Activated naive CD4-positive, alpha-beta T cell treated with anti-CD3 and anti-CD28 coated beads, Interleukin-2, amount 50 U/mL, for 16 hours (primary cell): ENCODE data around the gene EPHA5.
"Not testable (repeated sequence)": the region's sequence is repeated elsewhere in the genome, so short reads cannot be mapped to it uniquely, and the experiment has no call there.

Source experiments
- DNase-seq: peaks from one replicate; pipeline ENCODE4 v3.0.0-alpha.2; 2020

Gene EPHA5

DNA sequence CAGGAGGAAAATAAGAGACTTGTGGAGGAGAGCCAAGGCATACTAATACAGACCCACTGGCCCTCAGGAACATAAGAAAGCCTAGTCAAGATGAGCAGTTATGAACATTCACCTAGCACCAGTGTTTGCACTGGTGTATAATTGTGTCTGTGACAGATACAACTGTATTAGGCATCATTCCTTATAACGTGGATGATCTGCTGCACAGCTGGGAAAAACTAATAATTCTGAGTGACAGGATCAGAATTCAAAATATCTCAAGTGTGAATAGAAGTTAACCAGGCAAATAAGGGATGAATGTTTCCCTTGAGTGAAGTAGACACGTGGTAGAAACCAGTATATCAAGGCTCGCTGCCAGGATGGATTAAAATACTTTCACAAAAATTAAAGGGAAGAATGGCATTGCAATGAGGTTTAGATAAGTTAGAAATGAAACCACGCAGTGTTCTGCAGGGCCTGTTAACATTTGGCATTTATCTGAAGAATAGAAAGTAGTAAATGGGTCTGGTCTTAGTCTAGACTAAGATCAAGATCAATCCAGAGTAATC is 325.9 kb downstream of the EPHA5 start:
- DNase-seq: no peak

DNA sequence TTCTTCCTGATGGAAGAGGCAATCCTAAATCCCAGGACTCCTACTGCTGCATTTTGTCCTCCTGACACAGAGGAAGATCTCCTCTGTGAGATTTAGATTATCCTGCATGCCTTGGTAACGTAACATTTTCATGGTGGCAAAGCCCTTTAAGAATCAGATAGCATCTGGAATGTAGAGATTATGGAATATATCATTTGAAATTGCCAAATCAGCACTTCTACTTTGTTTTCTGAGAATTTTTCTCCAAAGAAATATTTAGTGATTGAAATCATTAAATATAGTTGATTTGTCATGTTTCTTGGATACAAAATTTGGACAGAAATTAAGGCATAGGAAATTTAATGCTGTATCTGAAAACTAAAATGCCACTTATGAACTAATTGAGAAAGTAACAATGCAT is 326.9 kb downstream of the EPHA5 start:
- no peak for DNase-seq

DNA sequence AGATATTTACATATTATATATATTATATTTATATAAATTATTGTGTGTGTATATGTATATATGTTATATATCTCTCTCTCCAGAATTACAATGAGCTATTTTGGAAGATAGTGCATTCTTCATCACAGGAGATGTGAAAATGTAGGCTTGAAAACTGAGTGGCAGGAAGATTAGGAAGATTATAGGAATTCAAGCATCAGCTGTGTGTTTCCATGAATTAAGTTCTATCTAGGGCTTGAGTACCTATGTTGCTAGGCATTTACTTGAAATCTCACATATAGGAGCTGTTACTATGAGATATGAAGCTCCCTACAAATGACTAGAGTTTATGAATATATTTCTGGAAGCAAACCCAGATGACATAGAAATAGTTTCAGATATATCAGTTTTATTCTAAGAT is 328.7 kb downstream of the EPHA5 start:
- DNase-seq: no peak

GRCh38 chr4:65340382-65341109 is 329.7 kb downstream of the EPHA5 start:
- no peak for DNase-seq

DNA sequence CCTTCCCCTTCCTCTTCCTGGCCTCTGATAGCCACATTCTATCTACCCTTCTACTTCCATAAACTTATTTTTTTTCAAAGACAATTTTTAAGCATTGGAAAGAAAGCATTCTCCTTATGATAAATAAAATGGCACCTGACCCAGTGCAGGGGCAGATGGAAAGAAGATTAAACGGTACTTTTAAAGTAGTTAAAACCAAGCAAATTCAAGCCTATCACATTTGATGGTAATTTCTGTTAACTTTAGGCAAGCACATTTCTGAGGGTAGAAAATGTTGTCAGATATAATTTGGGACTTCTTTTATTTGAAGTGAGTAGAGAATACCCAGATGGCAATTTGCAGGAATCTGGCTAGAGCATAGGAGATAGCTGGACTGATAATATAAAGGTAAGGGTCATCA is 332.9 kb downstream of the EPHA5 start:
- DNase-seq: no peak

GRCh38 chr4:65336465-65336864 is 333.8 kb downstream of the EPHA5 start:
- DNase-seq: no peak

- DNase-seq: no peak
Measured at GRCh38 chr4:65316534-65316933, 353.8 kb downstream of the EPHA5 start.

GRCh38 chr4:65311120-65311519 is 359.2 kb downstream of the EPHA5 start:
- no peak for DNase-seq

GRCh38 chr4:65310586-65310985 is 359.7 kb downstream of the EPHA5 start:
- no peak for DNase-seq

DNA sequence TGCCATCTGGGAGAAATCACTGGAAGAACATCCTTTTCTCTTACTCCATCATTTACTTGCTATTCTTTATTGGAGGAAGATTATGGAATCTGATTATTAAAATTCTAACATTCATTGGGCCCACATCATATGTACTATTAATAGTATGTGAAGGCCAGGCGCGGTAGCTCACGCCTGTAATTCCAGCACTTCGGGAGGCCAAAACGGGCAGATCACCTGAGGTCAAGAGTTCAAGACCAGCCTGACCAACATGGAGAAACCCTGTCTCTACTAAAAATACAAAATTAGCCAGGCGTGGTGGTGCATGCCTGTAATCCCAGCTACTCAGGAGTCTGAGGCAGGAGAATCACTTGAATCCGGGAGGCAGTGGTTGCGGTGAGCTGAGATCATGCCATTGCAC is 361.7 kb downstream of the EPHA5 start:
- not testable (repeated sequence) for DNase-seq

DNA sequence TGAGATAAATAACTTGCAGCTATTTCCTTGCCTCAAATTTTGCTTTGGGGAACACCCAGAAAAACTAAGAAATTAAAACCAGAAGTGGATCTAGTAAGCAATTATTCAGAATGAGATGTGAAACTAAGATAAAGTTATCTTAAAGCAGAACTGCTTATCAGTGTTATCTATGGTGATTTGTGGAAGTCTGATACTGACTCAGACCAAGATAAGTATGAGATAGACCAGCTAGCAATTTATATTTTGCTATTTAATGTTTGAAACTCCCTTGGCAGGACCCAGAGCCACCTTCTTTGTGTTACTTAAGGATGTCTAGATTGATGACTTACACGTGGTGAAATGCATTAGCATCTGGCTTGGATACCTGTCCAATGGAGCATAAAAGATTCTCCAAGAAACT is 368.1 kb downstream of the EPHA5 start:
- no peak for DNase-seq

DNA sequence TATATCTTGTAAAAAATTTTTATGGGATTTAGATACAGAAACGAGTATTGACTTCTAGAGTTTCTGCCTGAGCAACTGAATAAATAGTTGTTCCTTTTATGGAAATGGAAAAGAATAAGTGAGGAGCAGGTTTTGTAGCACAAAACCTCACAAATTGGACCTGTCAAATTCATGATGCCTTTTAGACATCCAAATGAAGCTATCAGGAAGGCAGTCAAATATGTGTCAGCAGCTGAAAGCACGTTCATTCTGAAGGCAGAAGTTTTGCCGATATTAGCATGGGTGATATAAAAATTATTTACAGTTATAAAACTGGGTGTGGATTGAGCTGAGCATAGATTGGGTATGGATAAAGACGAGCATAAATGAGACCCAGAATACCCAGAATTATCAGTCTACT is 374.0 kb downstream of the EPHA5 start:
- no peak for DNase-seq

- DNase-seq: no peak
Measured at GRCh38 chr4:65287071-65287470, 383.2 kb downstream of the EPHA5 start.
